Esophagus (tissue), 2 donors: ENCODE results near the gene MAGIX. TPM values are rescaled to one million over a fixed set of nuclear protein-coding genes. Genes with fewer than 3 reads are reported as not detected.
A peak's percentile ranks its signal among the peaks of the same experiment; 100 is the strongest.
"Not testable (repeated sequence)": the region's sequence is repeated elsewhere in the genome, so short reads cannot be mapped to it uniquely, and the experiment has no call there.

Source experiments
- H3K27ac ChIP-seq, 2 donors: one replicate each; pipeline ENCODE4 v1.5.1; 2013; ENCODE audit warnings: low read depth in 2 of 2, mild to moderate bottlenecking in 2 of 2, inconsistent platforms in 1 of 2, low read length in 1 of 2, moderate library complexity in 1 of 2
- H3K27me3 ChIP-seq, 2 donors: one replicate each; pipeline ENCODE4 v1.6.1; 2013; ENCODE audit warnings: low read length in 2 of 2, control low read depth in 1 of 2, mild to moderate bottlenecking in 1 of 2; ENCODE audit not compliant: insufficient read depth in 2 of 2, control insufficient read depth in 1 of 2
- H3K36me3 ChIP-seq, 2 donors: one replicate each; pipeline ENCODE4 v1.6.1; 2013; ENCODE audit warnings: low read length in 1 of 2; ENCODE audit not compliant: control insufficient read depth in 2 of 2, insufficient read depth in 2 of 2
- H3K4me1 ChIP-seq, 2 donors: one replicate each; pipeline ENCODE4 v1.6.1; 2013; ENCODE audit warnings: low read length in 1 of 2; ENCODE audit not compliant: control insufficient read depth in 2 of 2, insufficient read depth in 2 of 2
- H3K4me3 ChIP-seq, 2 donors: one replicate each; pipeline ENCODE4 v1.5.1; 2013; ENCODE audit warnings: low read length in 2 of 2, mild to moderate bottlenecking in 2 of 2, low read depth in 1 of 2, moderate library complexity in 1 of 2
- H3K9me3 ChIP-seq, 2 donors: one replicate each; pipeline ENCODE4 v1.6.1; 2013; ENCODE audit warnings: mild to moderate bottlenecking in 2 of 2, low read depth in 1 of 2, low read length in 1 of 2, moderate library complexity in 1 of 2; ENCODE audit not compliant: control insufficient read depth in 2 of 2, insufficient read depth in 1 of 2
- WGBS, 2 donors: extraction: QIAGEN DNeasy Blood & Tissue Kit; methylation state at CpG; one replicate each; pipeline ENCODE4 v1.1.7; 2013; 5-methylcytosine and 5-hydroxymethylcytosine counted together
- polyA plus RNA-seq, 2 donors: library from polyadenylated mRNA; stranded (reverse); fragments of 200-250 nt; gene quantifications; one replicate each; pipeline ENCODE4 v1.2.3, GENCODE V29; 2013
- donor health status: healthy with polysubstance abuse.
- donor health status: Bipolar disorder and iron deficiency.

Gene MAGIX
- polyA plus RNA-seq, 2 donors, result 6.0 to 6.3 TPM

- Histone ChIP-seq H3K9me3 (no peaks in the 10 kb centered on the region), H3K4me3 (peak overlapping the region; percentile 43 to 45)
- 61 to 66% methylated on average over 3 of the region's 3 CpGs for WGBS, 2 donors
Observed at GRCh38 chrX:49167740-49168108, 5.2 kb downstream of the MAGIX start.

GRCh38 chrX:49171752-49172279 is 9.3 kb downstream of the MAGIX start, which contains the start of gene PLP2:
Gene PLP2, plus strand, starts transcription at chrX:49171898. Its CDS starts 103 bp downstream, at chrX:49172001.
- Histone ChIP-seq H3K36me3 (peaks cover 0 to 9% of the 10 kb centered on the region in 2 donors), H3K27ac (peak within 1 kb of the TSS; percentile 94 to 96), H3K4me1 (peaks cover 0 to 4% of the 10 kb centered on the region in 2 donors), H3K27me3 (no peaks in the 10 kb centered on the region), H3K9me3 (no peaks in the 10 kb centered on the region), H3K4me3 (peak within 1 kb of the TSS; percentile 50 to 74)
- 1 to 47% methylated on average over 24 to 46 of the region's 46 CpGs for WGBS, 2 donors

More at GRCh38 chrX:49167740-49168108, 5.2 kb downstream of the MAGIX start:
- H3K4me1 ChIP-seq, result peaks cover 0 to 6% of the 10 kb centered on the region in 2 donors
- peak overlapping the region; percentile 98 for H3K27ac ChIP-seq
- no peaks in the 10 kb centered on the region for H3K36me3 ChIP-seq
- H3K27me3 ChIP-seq, result no peaks in the 10 kb centered on the region

GRCh38 chrX:49172280-49172780 is 9.8 kb downstream of the MAGIX start:
- Histone ChIP-seq H3K36me3 (peaks cover 0 to 9% of the 10 kb centered on the region in 2 donors), H3K9me3 (no peaks in the 10 kb centered on the region), H3K4me3 (peak overlapping the region; percentile 50 to 74), H3K27me3 (no peaks in the 10 kb centered on the region), H3K27ac (peak overlapping the region; percentile 94 to 96), H3K4me1 (peaks cover 0 to 4% of the 10 kb centered on the region in 2 donors)
- 0 to 26% methylated on average over 16 to 37 of the region's 37 CpGs for WGBS, 2 donors

- Histone ChIP-seq H3K27ac (peak overlapping the region in 1 of 2 donors; percentile 96), H3K4me1 (peaks cover 0 to 11% of the 10 kb centered on the region in 2 donors), H3K36me3 (peaks cover 0 to 18% of the 10 kb centered on the region in 2 donors), H3K4me3 (peak overlapping the region; percentile 50 to 74)
- not testable (repeated sequence) for H3K27me3 ChIP-seq, H3K9me3 ChIP-seq
- WGBS, 2 donors, result 79 to 80% methylated on average over 8 of the region's 8 CpGs
Observed at GRCh38 chrX:49173544-49173943, 11.0 kb downstream of the MAGIX start.

GRCh38 chrX:49174723-49175122 is 12.2 kb downstream of the MAGIX start:
- Histone ChIP-seq H3K27me3 (no peaks in the 10 kb centered on the region), H3K4me1 (peaks cover 0 to 11% of the 10 kb centered on the region in 2 donors), H3K9me3 (no peaks in the 10 kb centered on the region), H3K36me3 (peaks cover 0 to 27% of the 10 kb centered on the region in 2 donors), H3K27ac (peak overlapping the region; percentile 67 to 82), H3K4me3 (no peak overlapping the region)
- 32 to 62% methylated on average over 3 of the region's 3 CpGs for WGBS, 2 donors

GRCh38 chrX:49175435-49176274 is 13.1 kb downstream of the MAGIX start:
- no peak overlapping the region for H3K4me3 ChIP-seq
- WGBS, 2 donors, result 70 to 82% methylated on average over 43 of the region's 43 CpGs
- no peaks in the 10 kb centered on the region for H3K9me3 ChIP-seq
- peaks cover 0 to 11% of the 10 kb centered on the region in 2 donors for H3K4me1 ChIP-seq
- no peaks in the 10 kb centered on the region for H3K27me3 ChIP-seq
- peaks cover 0 to 27% of the 10 kb centered on the region in 2 donors for H3K36me3 ChIP-seq
- H3K27ac ChIP-seq, result peak overlapping the region; percentile 78 to 82

GRCh38 chrX:49176421-49177326 is 14.1 kb downstream of the MAGIX start:
- Histone ChIP-seq H3K27ac (peak overlapping the region; percentile 78 to 83), H3K9me3 (no peaks in the 10 kb centered on the region), H3K4me3 (no peak overlapping the region), H3K27me3 (no peaks in the 10 kb centered on the region), H3K4me1 (peaks cover 0 to 11% of the 10 kb centered on the region in 2 donors), H3K36me3 (peaks cover 0 to 31% of the 10 kb centered on the region in 2 donors)
- WGBS, 2 donors, result 35 to 66% methylated on average over 26 to 27 of the region's 27 CpGs

GRCh38 chrX:49177338-49177833 is 14.8 kb downstream of the MAGIX start:
- H3K27me3 ChIP-seq, result no peaks in the 10 kb centered on the region
- peaks cover 0 to 31% of the 10 kb centered on the region in 2 donors for H3K36me3 ChIP-seq
- no peaks in the 10 kb centered on the region for H3K9me3 ChIP-seq
- H3K27ac ChIP-seq, result peak overlapping the region; percentile 78 to 83
- 40 to 64% methylated on average over 4 of the region's 4 CpGs for WGBS, 2 donors
- peaks cover 0 to 11% of the 10 kb centered on the region in 2 donors for H3K4me1 ChIP-seq
- H3K4me3 ChIP-seq, result no peak overlapping the region
